NT2/D1 (cell line): ENCODE data around the gene RRBP1.

Experiments used
- DNase-seq: peaks from one replicate; pipeline ENCODE4 v3.0.0-alpha.2; 2011; ENCODE audit warnings: low read depth, low spot score
- H3K27me3 ChIP-seq: 2 replicates; pipeline ENCODE4 v1.6.0; 2011; ENCODE audit warnings: mild to moderate bottlenecking; ENCODE audit not compliant: insufficient read length, insufficient read depth
- H3K36me3 ChIP-seq: 2 replicates; pipeline ENCODE4 v1.6.1; 2011; ENCODE audit warnings: mild to moderate bottlenecking, low read length, mixed read lengths; ENCODE audit not compliant: insufficient read depth, insufficient read length
- H3K4me1 ChIP-seq: 2 replicates; pipeline ENCODE4 v1.5.1; 2011; ENCODE audit not compliant: insufficient read depth, insufficient read length
- H3K4me3 ChIP-seq: 2 replicates; pipeline ENCODE4 v1.5.1; 2011; ENCODE audit warnings: low read depth; ENCODE audit not compliant: insufficient read length
- H3K9ac ChIP-seq: 2 replicates; pipeline ENCODE4 v1.6.0; 2011; ENCODE audit warnings: low read depth; ENCODE audit not compliant: insufficient read length
- H3K9me3 ChIP-seq: 2 replicates; pipeline ENCODE4 v1.5.1; 2011; ENCODE audit warnings: mild to moderate bottlenecking, low read length; ENCODE audit not compliant: insufficient read depth
- SUZ12 ChIP-seq: IDR thresholded peaks from 2 replicates; pipeline ENCODE4 v1.6.1; 2011; ENCODE audit not compliant: insufficient read length, insufficient read depth; ENCODE audit errors: extremely low read depth
- YY1 ChIP-seq: IDR thresholded peaks from 2 replicates; pipeline ENCODE4 v1.6.1; 2011; ENCODE audit not compliant: insufficient read length, insufficient read depth
- ZNF274 ChIP-seq: IDR thresholded peaks from 2 replicates; pipeline ENCODE4 v1.6.1; 2011; ENCODE audit warnings: mild to moderate bottlenecking, low read depth, low read length

The RRBP1 gene

DNA sequence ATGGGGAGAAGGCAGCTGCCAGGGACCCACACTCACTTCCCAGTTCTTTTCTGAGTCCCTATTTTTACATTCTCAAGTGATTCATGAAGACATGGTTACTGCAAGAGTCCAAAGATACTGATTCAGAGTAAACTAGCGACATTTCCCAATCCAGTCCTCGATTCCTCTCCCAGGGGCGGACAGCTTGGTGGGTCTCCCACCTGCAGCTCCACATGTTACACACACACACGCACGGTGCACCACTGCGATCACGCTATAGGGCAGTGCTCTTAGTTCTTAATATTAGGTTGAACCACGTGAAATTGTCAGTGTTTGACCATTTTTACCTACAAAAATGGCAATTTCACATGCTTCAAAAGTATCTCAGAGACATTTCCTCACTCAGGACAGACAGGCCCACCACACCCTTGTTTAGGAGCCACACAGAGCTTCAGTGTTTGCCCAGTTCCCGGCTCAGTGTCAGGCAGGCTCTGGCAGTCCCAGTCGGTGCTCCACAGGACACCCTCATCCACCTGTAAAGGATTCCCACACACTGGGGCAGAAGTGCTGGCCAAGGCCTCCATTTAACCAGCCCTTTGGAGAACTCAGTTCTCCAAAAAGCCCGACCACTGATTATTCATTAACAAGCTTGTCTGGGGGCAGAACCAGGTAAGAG, 51.8 kb downstream of the RRBP1 start:
- DNase-seq, result no peak
- Histone ChIP-seq H3K4me1 (no peaks in the 10 kb centered on the region), H3K4me3 (no peak overlapping the region), H3K9me3 (no peaks in the 10 kb centered on the region), H3K27me3 (no peaks in the 10 kb centered on the region), H3K36me3 (peaks cover 98% of the 10 kb centered on the region), H3K9ac (no peak overlapping the region)
- TF ChIP-seq ZNF274, result no peak
- no peak for TF ChIP-seq YY1
- no peak for TF ChIP-seq SUZ12

DNA sequence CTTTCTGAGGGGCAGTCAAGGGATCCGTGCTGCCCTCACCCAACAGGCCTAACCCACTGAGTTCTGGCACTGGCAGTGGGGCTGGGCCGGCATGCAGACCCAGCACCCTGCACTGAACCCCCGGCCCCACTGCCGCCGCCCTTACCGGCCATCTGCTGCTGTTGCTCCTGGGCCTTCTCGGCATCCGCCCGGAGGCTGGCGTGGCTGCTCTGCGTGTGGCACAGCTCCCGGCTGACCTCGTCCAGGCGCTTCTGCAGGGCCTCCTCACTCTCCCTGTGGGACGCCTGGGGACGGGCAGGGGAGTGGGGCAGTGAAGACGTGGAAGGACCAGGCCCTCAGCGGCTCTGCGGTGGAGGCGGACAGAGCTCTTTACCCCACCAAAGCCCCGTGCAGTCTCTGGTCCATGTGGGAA, 52.4 kb downstream of the RRBP1 start:
- no peaks in the 10 kb centered on the region for H3K9me3 ChIP-seq
- DNase-seq, result no peak
- no peaks in the 10 kb centered on the region for H3K27me3 ChIP-seq
- H3K4me3 ChIP-seq, result no peak overlapping the region
- TF ChIP-seq YY1 (no peak), ZNF274 (no peak), SUZ12 (no peak)
- H3K9ac ChIP-seq, result no peak overlapping the region
- H3K36me3 ChIP-seq, result peaks cover 98% of the 10 kb centered on the region
- H3K4me1 ChIP-seq, result no peaks in the 10 kb centered on the region

GRCh38 chr20:17629025-17629424, 53.0 kb downstream of the RRBP1 start:
- no peaks in the 10 kb centered on the region for H3K9me3 ChIP-seq
- H3K4me3 ChIP-seq, result no peak overlapping the region
- H3K9ac ChIP-seq, result no peak overlapping the region
- TF ChIP-seq SUZ12, result no peak
- TF ChIP-seq ZNF274, result no peak
- TF ChIP-seq YY1, result no peak
- H3K36me3 ChIP-seq, result peaks cover 98% of the 10 kb centered on the region
- H3K27me3 ChIP-seq, result no peaks in the 10 kb centered on the region
- H3K4me1 ChIP-seq, result no peaks in the 10 kb centered on the region
- DNase-seq, result no peak

DNA sequence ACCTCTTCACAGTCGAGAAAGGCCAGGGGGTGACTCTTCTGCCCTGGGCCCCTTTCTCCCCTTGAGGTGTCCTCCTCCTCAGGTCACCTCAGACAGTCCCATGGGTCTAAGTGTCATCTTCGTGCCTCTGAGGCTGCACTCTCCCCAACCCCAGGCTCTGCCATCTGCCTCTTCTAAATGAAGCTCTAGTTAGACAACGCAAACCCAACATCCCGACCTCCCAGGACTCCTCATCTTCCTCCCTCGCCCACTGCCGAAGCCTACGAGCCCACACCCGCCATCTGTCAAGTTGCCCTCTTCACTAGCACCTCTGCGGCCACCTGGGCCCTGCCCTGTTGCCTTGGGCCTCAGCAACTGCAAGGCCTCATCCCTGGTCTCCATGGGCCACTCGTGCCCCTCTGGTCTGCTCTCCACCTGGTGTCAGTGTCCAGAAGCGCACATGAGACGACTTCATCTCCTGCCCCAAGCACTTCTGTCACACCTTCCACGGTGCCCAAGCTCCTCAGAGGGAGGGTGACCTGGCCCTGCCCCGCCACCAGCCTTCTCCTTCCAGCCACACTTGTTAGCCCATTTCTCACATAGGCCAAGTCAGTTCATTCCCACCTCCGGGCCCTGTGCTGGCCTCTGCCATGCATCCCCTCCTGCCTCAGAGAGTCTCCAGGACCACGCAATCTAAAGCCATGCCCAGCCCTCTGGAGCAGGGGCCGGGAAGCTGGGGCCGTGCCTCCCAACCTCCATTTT, 53.8 kb downstream of the RRBP1 start:
- Histone ChIP-seq H3K36me3 (peaks cover 97% of the 10 kb centered on the region), H3K9me3 (no peaks in the 10 kb centered on the region), H3K4me1 (no peaks in the 10 kb centered on the region), H3K4me3 (no peak overlapping the region), H3K9ac (no peak overlapping the region), H3K27me3 (no peaks in the 10 kb centered on the region)
- no peak for TF ChIP-seq ZNF274
- no peak for TF ChIP-seq YY1
- no peak for TF ChIP-seq SUZ12
- DNase-seq, result no peak

DNA sequence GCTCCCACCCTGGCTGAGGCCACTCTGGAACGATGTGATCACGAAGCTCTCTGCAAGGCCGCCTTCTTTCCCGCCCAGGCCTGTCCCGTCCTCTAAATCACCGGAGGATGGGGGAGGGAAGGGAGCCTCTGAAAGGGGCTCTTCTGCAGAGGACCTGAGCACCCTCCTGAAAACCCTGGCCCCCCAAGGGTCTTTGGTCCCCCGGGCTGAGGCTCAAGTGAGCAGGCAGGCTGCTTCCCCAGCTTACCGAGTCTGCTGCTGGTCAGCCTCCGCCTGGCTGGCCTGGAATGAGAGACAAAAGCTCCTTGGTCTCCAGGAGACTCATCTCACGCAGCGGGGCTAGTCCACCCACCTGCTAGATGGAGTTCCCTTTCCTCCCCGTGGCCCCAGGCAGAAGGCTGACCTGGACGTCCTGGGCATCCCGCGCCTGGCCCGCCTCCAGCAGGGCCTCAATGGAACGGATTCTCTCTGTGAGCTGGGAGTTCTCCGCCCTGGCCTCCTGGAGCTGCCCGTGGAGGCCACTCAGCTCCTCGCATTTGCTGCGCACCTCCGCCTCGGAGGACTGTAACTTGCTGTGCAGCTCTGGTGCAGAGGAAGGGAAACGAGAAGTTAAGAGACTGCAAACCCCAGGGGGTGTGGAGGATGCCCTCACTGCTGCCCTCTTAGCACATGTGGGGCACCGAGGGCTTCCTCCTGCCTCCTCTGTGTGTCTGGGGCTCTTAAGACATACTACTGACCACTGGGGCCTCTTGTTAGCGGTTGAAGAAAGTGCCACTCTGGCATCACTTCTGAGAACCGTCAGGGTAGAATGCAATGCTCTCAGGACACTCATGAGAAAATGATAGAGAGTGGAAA, 54.7 kb downstream of the RRBP1 start:
- no peak overlapping the region for H3K4me3 ChIP-seq
- no peaks in the 10 kb centered on the region for H3K9me3 ChIP-seq
- H3K4me1 ChIP-seq, result no peaks in the 10 kb centered on the region
- no peaks in the 10 kb centered on the region for H3K27me3 ChIP-seq
- TF ChIP-seq SUZ12, result no peak
- no peak for TF ChIP-seq ZNF274
- no peak for TF ChIP-seq YY1
- H3K9ac ChIP-seq, result no peak overlapping the region
- peaks cover 97% of the 10 kb centered on the region for H3K36me3 ChIP-seq
- DNase-seq, result no peak

DNA sequence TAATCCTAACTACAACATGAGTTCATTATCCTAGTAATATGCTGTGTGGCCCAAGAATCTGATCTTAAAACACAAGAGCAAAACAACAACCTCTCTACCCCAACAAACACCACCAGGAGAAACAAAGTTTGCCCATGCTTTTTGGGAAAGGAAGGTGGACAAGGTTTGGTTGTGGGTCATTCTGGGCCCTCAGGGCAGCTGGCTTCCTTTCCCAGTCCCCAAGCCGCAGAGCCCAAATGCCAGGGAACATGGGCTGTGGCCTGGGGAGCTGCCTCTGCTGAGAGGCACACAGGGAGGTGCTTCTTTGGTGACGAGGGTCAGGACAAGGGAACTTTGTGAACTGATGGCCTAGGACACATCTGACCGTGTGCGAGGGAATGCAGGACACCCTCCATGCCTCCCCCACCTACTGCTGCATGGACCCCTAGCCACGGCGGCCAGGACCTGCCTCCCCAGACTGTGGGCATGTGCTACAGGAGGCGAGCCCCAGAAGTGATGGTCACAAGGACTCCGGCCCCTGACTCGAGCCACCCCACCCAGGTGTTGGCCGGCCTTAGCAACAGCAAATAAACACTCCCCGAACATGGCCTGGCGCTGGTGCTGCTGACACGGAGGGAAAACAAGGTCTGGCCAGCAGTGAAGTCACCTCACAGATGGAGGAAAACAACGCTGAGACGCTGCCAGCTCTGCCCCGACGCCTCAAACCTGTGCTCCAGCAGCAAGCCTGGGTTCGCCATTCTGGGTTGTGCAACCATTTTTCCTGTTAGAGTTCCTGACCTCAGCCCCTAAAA, 55.6 kb downstream of the RRBP1 start:
- H3K27me3 ChIP-seq, result no peaks in the 10 kb centered on the region
- TF ChIP-seq ZNF274, result no peak
- TF ChIP-seq YY1, result no peak
- no peak for TF ChIP-seq SUZ12
- H3K4me1 ChIP-seq, result no peaks in the 10 kb centered on the region
- peaks cover 96% of the 10 kb centered on the region for H3K36me3 ChIP-seq
- H3K4me3 ChIP-seq, result no peak overlapping the region
- H3K9ac ChIP-seq, result no peak overlapping the region
- H3K9me3 ChIP-seq, result no peaks in the 10 kb centered on the region
- DNase-seq, result no peak
